Epithelial cell of esophagus (primary cell): ENCODE data around the gene CDHR3.

Experiments
- DNase-seq: peaks from one replicate; pipeline ENCODE4 v3.0.0; 2010; ENCODE audit warnings: low read depth
- H3K4me3 ChIP-seq: 2 replicates; pipeline ENCODE4 v1.5.1; 2011; ENCODE audit warnings: mild to moderate bottlenecking, low read length, control low read depth
- TF ChIP-seq, protein P1 (sequence below): IDR thresholded peaks from 2 replicates; pipeline ENCODE4 v1.5.1; 2011; ENCODE audit warnings: low read depth, mild to moderate bottlenecking, low read length, control low read depth, inconsistent platforms; ENCODE audit not compliant: insufficient read depth; ENCODE audit errors: missing control alignments

CDHR3 gene

DNA sequence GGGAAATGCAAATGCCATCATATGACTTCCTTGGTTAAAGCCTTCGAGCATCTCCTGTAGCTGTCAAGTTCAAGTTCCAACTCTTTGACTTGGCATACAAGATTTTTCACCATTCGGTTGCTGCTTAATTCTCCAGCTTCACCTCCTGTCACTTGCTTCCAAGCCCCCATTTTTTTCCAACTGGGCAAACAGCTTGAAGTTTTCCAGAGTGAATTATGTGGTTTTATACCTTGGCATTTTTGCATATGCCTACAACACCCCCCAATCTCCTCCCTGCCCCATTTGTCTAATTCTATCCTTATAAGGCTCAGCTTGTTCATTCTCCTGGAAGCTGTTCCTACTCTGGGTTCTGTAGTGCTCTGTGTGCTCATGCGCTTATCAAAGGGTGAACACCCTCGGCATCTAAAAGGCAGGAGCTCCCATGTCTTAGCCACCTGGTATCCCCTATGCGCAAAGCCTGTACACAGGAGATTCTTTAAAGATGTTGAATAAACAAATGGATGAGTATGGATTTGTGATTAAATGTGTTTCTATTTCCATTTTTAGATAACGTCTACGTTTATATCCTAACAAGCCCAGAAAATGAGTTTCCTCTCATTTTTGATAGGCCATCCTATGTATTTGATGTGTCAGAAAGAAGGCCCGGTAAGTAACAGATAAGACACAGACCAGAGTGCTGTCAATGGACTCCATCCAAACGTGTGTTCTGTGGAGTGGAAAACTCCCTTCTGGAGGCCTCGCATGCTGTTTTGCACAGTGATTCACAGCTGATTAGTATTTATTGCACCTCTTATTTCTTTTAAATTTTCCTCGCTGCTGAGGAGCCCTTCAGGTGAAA lies 52.5 kb downstream of the CDHR3 start:
- TF ChIP-seq, protein P1, sequence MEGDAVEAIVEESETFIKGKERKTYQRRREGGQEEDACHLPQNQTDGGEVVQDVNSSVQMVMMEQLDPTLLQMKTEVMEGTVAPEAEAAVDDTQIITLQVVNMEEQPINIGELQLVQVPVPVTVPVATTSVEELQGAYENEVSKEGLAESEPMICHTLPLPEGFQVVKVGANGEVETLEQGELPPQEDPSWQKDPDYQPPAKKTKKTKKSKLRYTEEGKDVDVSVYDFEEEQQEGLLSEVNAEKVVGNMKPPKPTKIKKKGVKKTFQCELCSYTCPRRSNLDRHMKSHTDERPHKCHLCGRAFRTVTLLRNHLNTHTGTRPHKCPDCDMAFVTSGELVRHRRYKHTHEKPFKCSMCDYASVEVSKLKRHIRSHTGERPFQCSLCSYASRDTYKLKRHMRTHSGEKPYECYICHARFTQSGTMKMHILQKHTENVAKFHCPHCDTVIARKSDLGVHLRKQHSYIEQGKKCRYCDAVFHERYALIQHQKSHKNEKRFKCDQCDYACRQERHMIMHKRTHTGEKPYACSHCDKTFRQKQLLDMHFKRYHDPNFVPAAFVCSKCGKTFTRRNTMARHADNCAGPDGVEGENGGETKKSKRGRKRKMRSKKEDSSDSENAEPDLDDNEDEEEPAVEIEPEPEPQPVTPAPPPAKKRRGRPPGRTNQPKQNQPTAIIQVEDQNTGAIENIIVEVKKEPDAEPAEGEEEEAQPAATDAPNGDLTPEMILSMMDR, result no peak
- no peak for DNase-seq
- no peak overlapping the region for H3K4me3 ChIP-seq

- no peak for DNase-seq
- TF ChIP-seq, protein P1, result no peak
- H3K4me3 ChIP-seq, result no peak overlapping the region
Observed at GRCh38 chr7:106016331-106016730, 53.3 kb downstream of the CDHR3 start.

DNA sequence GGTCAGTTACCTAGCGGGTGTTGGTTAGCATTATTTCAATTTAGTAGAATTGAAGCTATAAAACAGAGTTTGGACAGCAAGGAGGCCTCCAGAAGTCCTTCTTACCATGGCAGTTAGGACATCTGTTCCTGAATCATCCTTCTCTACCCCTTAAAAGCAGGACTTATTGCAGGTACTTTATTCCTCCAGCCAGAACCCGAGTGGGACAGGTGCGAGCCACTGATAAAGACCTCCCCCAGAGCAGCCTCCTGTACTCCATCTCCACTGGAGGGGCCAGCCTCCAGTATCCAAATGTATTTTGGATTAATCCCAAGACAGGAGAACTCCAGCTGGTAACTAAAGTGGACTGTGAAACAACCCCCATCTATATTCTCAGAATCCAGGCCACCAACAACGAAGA lies 54.6 kb downstream of the CDHR3 start:
- DNase-seq, result no peak
- no peak overlapping the region for H3K4me3 ChIP-seq
- TF ChIP-seq, protein P1, result no peak

DNA sequence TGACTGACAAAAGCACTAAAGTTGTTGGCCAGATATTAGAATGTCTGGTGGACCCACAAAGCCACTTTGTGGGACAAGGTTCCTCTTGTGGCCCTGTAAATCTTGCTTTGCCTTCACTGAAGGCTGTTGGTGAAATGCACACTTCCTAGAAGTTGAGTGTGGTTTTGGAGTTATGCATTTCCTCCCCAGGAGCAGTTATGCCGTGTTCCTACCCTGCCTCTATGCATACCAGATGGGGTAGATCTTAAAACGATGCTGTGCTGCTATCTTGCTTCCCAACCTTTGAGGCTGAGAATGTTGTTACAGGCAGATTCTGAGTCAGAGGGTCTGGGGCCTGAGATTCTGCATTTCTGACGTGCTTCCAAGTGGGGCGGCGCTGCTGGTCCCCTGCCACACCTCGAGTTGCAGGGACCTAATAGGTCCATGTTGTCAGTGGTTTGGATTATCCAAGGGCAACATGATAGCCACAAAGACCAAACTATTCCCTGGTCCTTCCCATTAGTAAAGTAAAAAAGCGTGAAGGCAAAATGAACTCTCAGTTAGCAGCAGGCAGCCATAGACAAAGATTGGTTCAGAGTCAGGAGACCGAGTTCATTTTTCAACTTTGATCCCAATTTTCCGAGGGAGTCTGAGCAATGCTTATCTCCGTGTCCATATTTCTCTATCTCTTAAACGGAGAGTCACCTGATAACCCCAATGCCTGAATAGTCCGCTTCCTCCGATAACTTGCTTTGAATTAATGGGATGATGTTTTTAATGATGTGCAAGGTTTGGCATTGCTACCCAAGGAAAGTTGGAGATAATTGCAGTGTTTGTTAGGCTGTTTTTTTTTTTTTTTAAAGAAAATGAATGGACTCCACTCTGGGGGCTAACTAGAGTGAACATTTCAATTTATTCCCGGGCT lies 55.8 kb downstream of the CDHR3 start:
- TF ChIP-seq, protein P1, result no peak
- DNase-seq, result no peak
- H3K4me3 ChIP-seq, result no peak overlapping the region

DNA sequence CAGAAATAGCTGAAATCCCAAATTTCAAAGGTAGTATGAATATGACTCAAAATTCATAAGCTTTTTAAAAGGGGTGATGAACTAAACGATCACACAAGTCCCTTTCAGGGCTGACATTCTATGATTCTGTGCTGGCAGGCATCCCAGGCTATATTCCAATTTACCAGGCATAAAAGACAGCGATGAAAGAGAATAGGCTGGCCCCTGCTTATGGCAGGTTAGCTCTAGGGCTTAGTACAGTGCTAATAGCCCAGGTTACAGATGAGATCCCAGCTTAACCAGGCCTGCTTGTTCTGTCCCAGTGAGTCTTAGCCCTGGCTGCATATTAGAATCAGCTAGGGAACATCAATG lies 56.4 kb downstream of the CDHR3 start:
- no peak overlapping the region for H3K4me3 ChIP-seq
- TF ChIP-seq, protein P1, result no peak
- no peak for DNase-seq

GRCh38 chr7:106021151-106022067 lies 58.3 kb downstream of the CDHR3 start:
- H3K4me3 ChIP-seq, result no peak overlapping the region

More at GRCh38 chr7:106021151-106022067, 58.3 kb downstream of the CDHR3 start:
- DNase-seq, result peak; percentile 26
- TF ChIP-seq, protein P1, result no peak
